CD14-positive monocyte (primary cell): ENCODE data around the gene INSM2. TPM values are rescaled to one million over a fixed set of nuclear protein-coding genes. Genes with fewer than 3 reads are reported as not detected.

Experiments used
- DNase-seq, 3 donors: peaks; one replicate each; pipeline ENCODE4 v3.0.0-alpha.2; 2011 to 2022
- H2AFZ ChIP-seq: 2 replicates; pipeline ENCODE4 v1.6.0; 2012; ENCODE audit warnings: mild to moderate bottlenecking, low read depth, low read length, inconsistent platforms; ENCODE audit not compliant: insufficient read depth, poor library complexity, severe bottlenecking
- H3K27ac ChIP-seq, 2 donors: 1 replicate in 1 of 2; 2 replicates in 1 of 2; pipeline ENCODE4 v1.5.1; 2012 to 2013; ENCODE audit warnings: low read length in 2 of 2, control low read depth in 1 of 2, inconsistent platforms in 1 of 2, low read depth in 1 of 2, mild to moderate bottlenecking in 1 of 2
- H3K27me3 ChIP-seq, 2 donors: one replicate each; pipeline versions ENCODE4 v1.6.0 to v1.6.1; 2011 to 2013; ENCODE audit warnings: low read length in 2 of 2; ENCODE audit not compliant: control insufficient read depth in 2 of 2, insufficient read depth in 2 of 2
- H3K36me3 ChIP-seq, 2 donors: replicated peaks in 1 of 2; 1 replicate in 1 of 2; 2 replicates in 1 of 2; pipeline versions ENCODE4 v1.5.1 to v1.6.1; 2012 to 2013; ENCODE audit warnings: low read length in 2 of 2, control low read depth in 1 of 2, inconsistent platforms in 1 of 2, mild to moderate bottlenecking in 1 of 2; ENCODE audit not compliant: insufficient read depth in 2 of 2, control insufficient read depth in 1 of 2
- H3K4me1 ChIP-seq, 2 donors: 1 replicate in 1 of 2; 2 replicates in 1 of 2; pipeline versions ENCODE4 v1.5.1 to v1.6.1; 2012 to 2013; ENCODE audit warnings: low read length in 2 of 2, control low read depth in 1 of 2, inconsistent platforms in 1 of 2, mild to moderate bottlenecking in 1 of 2, moderate library complexity in 1 of 2; ENCODE audit not compliant: insufficient read depth in 2 of 2, control insufficient read depth in 1 of 2
- H3K4me2 ChIP-seq: replicated peaks from 2 replicates; pipeline ENCODE3; 2012; ENCODE audit warnings: low read length, moderate library complexity, mild to moderate bottlenecking; ENCODE audit not compliant: poor library complexity, severe bottlenecking; ENCODE audit errors: extremely low read depth
- H3K4me3 ChIP-seq, 3 experiments: fragments of 200-600 bp in 1 of 3; sonication (generic) in 1 of 3; replicated peaks in 1 of 3; 1 replicate in 2 of 3; 2 replicates in 1 of 3; pipeline ENCODE4 v1.5.1; 2011 to 2013; ENCODE audit warnings: low read length in 3 of 3, mild to moderate bottlenecking in 3 of 3, control low read depth in 2 of 3, low read depth in 2 of 3, inconsistent platforms in 1 of 3, moderate library complexity in 1 of 3
- H3K79me2 ChIP-seq: 2 replicates; pipeline ENCODE4 v1.6.0; 2012; ENCODE audit warnings: mild to moderate bottlenecking, control low read depth, inconsistent platforms, low read length, moderate library complexity; ENCODE audit not compliant: insufficient read depth
- H3K9ac ChIP-seq: 2 replicates; pipeline ENCODE4 v1.6.0; 2017; ENCODE audit warnings: low read length, mild to moderate bottlenecking; ENCODE audit not compliant: insufficient read depth, poor library complexity, severe bottlenecking
- H3K9me3 ChIP-seq, 2 donors: replicated peaks in 1 of 2; 1 replicate in 1 of 2; 2 replicates in 1 of 2; pipeline versions ENCODE4 v1.5.1 to v1.6.1; 2012 to 2013; ENCODE audit warnings: low read length in 2 of 2, control low read depth in 1 of 2; ENCODE audit not compliant: control insufficient read depth in 1 of 2, insufficient read depth in 1 of 2
- H4K20me1 ChIP-seq: 2 replicates; pipeline ENCODE4 v1.6.0; 2012; ENCODE audit warnings: mild to moderate bottlenecking, low read length, control low read depth, moderate library complexity; ENCODE audit not compliant: insufficient read depth
- H3K27ac Mint-ChIP-seq, 7 donors: one replicate each; pipeline ENCODE4 v1.8.0; 2020; ENCODE audit warnings: mild to moderate bottlenecking in 7 of 7, mixed read lengths in 7 of 7, moderate library complexity in 6 of 7, inconsistent platforms in 2 of 7
- H3K27me3 Mint-ChIP-seq, 3 donors: one replicate each; pipeline ENCODE4 v1.8.0; 2021 to 2022; ENCODE audit warnings: low read depth in 3 of 3, mild to moderate bottlenecking in 3 of 3, mixed read lengths in 3 of 3, moderate library complexity in 3 of 3, inconsistent platforms in 1 of 3
- H3K36me3 Mint-ChIP-seq, 2 donors: one replicate each; pipeline ENCODE4 v1.8.0; 2020; ENCODE audit warnings: mixed read lengths in 2 of 2, inconsistent platforms in 1 of 2, mild to moderate bottlenecking in 1 of 2
- H3K4me1 Mint-ChIP-seq: one replicate; pipeline ENCODE4 v1.8.0; 2020; ENCODE audit warnings: mild to moderate bottlenecking, mixed read lengths
- H3K4me3 Mint-ChIP-seq, 2 donors: one replicate each; pipeline ENCODE4 v1.8.0; 2020; ENCODE audit warnings: mild to moderate bottlenecking in 2 of 2, mixed read lengths in 2 of 2, moderate library complexity in 1 of 2
- H3K9me3 Mint-ChIP-seq, 7 donors: one replicate each; pipeline ENCODE4 v1.8.0; 2020 to 2022; ENCODE audit warnings: mixed read lengths in 7 of 7, mild to moderate bottlenecking in 6 of 7, moderate library complexity in 6 of 7, inconsistent platforms in 2 of 7
- intact Hi-C, 2 donors: fragments of 100-400 bp; cut with micrococcal nuclease; formaldehyde crosslinking; loops; one replicate each; pipeline versions ENCODE4 v1.15.0 to v1.15.1; 2023
- polyA plus RNA-seq, 3 donors: library from polyadenylated mRNA; depleted of rRNA in 1 of 3; unstranded in 2 of 3; stranded (reverse) in 1 of 3; fragments of 300-500 nt in 2 of 3; fragments of >200 nt in 1 of 3; fragmentation: Illumina TruSeq in 2 of 3; gene quantifications; 1 replicate in 2 of 3; 2 replicates in 1 of 3; pipeline ENCODE4 v1.2.3, GENCODE V29; 2012 to 2021
- TF ChIP-seq, protein P1 (sequence below): fragments of 200-600 bp; IDR thresholded peaks from one replicate; pipeline ENCODE4 v1.8.0; 2022; ENCODE audit warnings: antibody characterized with exemption, mild to moderate bottlenecking

INSM2 gene
- polyA plus RNA-seq, 3 donors: not detected

DNA sequence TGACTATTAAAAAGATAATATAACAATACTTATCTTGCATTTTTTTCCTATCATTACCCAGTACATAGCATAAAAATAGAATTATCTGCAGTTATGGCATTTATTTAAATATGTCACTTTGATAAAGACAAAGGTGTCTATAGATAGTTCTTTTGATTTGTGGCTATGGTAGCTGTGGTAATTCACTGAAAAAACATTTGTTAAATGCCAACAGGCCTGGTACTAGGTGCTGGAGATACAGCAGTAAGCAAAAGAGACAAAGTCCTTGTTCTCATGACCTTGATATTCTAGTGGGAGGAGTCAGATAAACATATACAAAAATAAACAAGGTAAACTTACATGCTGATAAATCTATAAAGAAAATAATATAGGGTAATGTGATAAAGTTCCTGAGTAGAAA is 44.7 kb downstream of the INSM2 start:
- DNase-seq: no peak
- H3K9me3 Mint-ChIP-seq: peaks cover 0 to 11% (median 3%) of the 10 kb centered on the region in 7 donors
- no peak overlapping the region for H3K4me2 ChIP-seq
- no peak overlapping the region for H3K4me3 ChIP-seq
- no peak overlapping the region for H3K27ac Mint-ChIP-seq
- H3K4me1 Mint-ChIP-seq: no peaks in the 10 kb centered on the region
- no peak overlapping the region for H2AFZ ChIP-seq
- intact Hi-C loops: no loop called here
- no peak overlapping the region for H3K27ac ChIP-seq
- H3K79me2 ChIP-seq: no peaks in the 10 kb centered on the region
- no peaks in the 10 kb centered on the region for H4K20me1 ChIP-seq
- peaks cover 9 to 16% of the 10 kb centered on the region in 2 donors for H3K36me3 Mint-ChIP-seq
- H3K27me3 Mint-ChIP-seq: no peaks in the 10 kb centered on the region
- TF ChIP-seq, protein P1, sequence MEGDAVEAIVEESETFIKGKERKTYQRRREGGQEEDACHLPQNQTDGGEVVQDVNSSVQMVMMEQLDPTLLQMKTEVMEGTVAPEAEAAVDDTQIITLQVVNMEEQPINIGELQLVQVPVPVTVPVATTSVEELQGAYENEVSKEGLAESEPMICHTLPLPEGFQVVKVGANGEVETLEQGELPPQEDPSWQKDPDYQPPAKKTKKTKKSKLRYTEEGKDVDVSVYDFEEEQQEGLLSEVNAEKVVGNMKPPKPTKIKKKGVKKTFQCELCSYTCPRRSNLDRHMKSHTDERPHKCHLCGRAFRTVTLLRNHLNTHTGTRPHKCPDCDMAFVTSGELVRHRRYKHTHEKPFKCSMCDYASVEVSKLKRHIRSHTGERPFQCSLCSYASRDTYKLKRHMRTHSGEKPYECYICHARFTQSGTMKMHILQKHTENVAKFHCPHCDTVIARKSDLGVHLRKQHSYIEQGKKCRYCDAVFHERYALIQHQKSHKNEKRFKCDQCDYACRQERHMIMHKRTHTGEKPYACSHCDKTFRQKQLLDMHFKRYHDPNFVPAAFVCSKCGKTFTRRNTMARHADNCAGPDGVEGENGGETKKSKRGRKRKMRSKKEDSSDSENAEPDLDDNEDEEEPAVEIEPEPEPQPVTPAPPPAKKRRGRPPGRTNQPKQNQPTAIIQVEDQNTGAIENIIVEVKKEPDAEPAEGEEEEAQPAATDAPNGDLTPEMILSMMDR: no peak
- H3K4me1 ChIP-seq: no peaks in the 10 kb centered on the region
- H3K4me3 Mint-ChIP-seq: no peak overlapping the region
- no peaks in the 10 kb centered on the region for H3K36me3 ChIP-seq
- H3K9me3 ChIP-seq: no peaks in the 10 kb centered on the region
- H3K9ac ChIP-seq: no peak overlapping the region
- H3K27me3 ChIP-seq: no peaks in the 10 kb centered on the region

Other genes starting within 250 kb of the INSM2 start
- 100 to 1,000 TPM; 144 to 572 (median 480) TPM for gene PSMA6, start 241.8 kb upstream of the INSM2 start, polyA plus RNA-seq
- gene NFKBIA, start 129.4 kb upstream of the INSM2 start, polyA plus RNA-seq: 1,000 to 10,000 TPM in 1 of 3 donors, 100 to 1,000 TPM in 2; 868 to 4,739 (median 935) TPM